Gastroesophageal sphincter (tissue), 3 donors: ENCODE data around the gene ZNF385B.

Experiments
- POLR2A ChIP-seq, 2 donors: fragments of 450-650 bp; IDR thresholded peaks; one replicate each; pipeline ENCODE4 v1.6.1; 2017; ENCODE audit warnings: antibody characterized with exemption in 2 of 2, mild to moderate bottlenecking in 2 of 2, moderate library complexity in 1 of 2
- POLR2AphosphoS5 ChIP-seq: sonication (generic); formaldehyde crosslinking; IDR thresholded peaks from one replicate; pipeline ENCODE4 v1.6.1; 2017; ENCODE audit warnings: antibody characterized with exemption
- TF ChIP-seq, protein P1 (sequence below), 4 experiments: fragments of 200-600 bp in 2 of 4; fragments of 450-650 bp in 2 of 4; sonication (generic) in 1 of 4; IDR thresholded peaks; one replicate each; pipeline ENCODE4 v1.5.1; 2017 to 2019; ENCODE audit warnings: antibody characterized with exemption in 4 of 4, mild to moderate bottlenecking in 2 of 4, moderate library complexity in 2 of 4

DNA sequence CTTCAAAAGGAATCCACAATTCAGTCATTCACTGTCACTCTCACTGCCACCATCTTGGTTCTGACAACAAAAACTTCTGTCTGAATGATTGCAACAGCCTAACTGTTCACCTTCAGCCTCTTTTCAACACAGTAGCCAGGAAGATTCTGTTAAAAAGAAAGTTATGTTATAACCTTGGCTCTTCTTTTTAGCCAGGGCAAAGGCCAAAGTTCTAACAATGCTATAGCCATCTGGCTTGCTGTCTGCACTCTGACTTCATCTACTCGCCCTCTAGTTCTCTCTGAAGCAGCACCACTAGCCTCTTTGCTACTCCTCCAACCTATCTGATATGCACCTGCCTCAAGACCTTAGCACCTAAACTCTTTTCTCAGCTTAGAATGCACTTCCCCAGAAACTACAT is 158.5 kb downstream of the ZNF385B start:
- TF ChIP-seq, protein P1, sequence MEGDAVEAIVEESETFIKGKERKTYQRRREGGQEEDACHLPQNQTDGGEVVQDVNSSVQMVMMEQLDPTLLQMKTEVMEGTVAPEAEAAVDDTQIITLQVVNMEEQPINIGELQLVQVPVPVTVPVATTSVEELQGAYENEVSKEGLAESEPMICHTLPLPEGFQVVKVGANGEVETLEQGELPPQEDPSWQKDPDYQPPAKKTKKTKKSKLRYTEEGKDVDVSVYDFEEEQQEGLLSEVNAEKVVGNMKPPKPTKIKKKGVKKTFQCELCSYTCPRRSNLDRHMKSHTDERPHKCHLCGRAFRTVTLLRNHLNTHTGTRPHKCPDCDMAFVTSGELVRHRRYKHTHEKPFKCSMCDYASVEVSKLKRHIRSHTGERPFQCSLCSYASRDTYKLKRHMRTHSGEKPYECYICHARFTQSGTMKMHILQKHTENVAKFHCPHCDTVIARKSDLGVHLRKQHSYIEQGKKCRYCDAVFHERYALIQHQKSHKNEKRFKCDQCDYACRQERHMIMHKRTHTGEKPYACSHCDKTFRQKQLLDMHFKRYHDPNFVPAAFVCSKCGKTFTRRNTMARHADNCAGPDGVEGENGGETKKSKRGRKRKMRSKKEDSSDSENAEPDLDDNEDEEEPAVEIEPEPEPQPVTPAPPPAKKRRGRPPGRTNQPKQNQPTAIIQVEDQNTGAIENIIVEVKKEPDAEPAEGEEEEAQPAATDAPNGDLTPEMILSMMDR (IDR thresholded peaks at IDR 0.05): no peak
- TF ChIP-seq POLR2AphosphoS5 (no peak), POLR2A (IDR thresholded peaks at IDR 0.05) (no peak)
